ENCODE measurements around the gene ATP8B4.

ATP8B4 gene

GRCh38 chr15:50016951-50017350 lies 102.1 kb downstream of the ATP8B4 start:
- DNase-seq (no peak), ATAC-seq (no peak)
- no peak overlapping the region for H3K27ac Mint-ChIP-seq
- H3K4me3 Mint-ChIP-seq: no peak overlapping the region
- no peaks in the 10 kb centered on the region for H3K36me3 Mint-ChIP-seq (ENCODE audit: low read depth)
- H3K27me3 Mint-ChIP-seq: peaks cover 6% of the 10 kb centered on the region
- H3K4me1 Mint-ChIP-seq: no peaks in the 10 kb centered on the region
- no peaks in the 10 kb centered on the region for H3K9me3 Mint-ChIP-seq

- H3K4me1 Mint-ChIP-seq: no peaks in the 10 kb centered on the region
- no peaks in the 10 kb centered on the region for H3K36me3 Mint-ChIP-seq (ENCODE audit: low read depth)
Measured at GRCh38 chr15:50012790-50013189, 106.2 kb downstream of the ATP8B4 start.

DNA sequence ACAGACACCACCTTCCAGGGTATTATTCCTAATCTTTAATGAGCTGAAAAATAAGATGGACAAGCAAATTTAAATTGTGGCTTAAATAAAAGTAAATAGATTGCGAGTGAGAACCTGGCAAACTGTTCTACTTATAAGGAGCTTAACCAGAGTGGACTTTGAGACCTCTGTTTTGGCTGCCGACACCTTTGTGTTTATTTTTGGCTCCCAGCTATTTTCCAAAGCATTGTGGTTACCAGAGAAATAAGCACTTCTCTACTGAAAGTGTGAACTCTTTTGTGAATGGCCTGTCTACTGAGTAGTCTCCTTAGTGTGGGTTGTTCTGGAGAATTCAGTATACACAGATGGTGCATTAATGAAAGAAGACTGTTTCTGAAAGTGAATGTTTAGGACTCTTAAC lies 109.4 kb downstream of the ATP8B4 start:
- Mint-ChIP-seq H3K4me3 (no peak overlapping the region), H3K27ac (no peak overlapping the region), H3K27me3 (peaks cover 8% of the 10 kb centered on the region), H3K36me3 (ENCODE audit: low read depth) (no peaks in the 10 kb centered on the region), H3K4me1 (no peaks in the 10 kb centered on the region), H3K9me3 (no peaks in the 10 kb centered on the region)
- DNase-seq (no peak), ATAC-seq (no peak)

More at GRCh38 chr15:50012790-50013189, 106.2 kb downstream of the ATP8B4 start:
- DNase-seq: no peak
- no peak overlapping the region for H3K4me3 Mint-ChIP-seq
- peaks cover 8% of the 10 kb centered on the region for H3K27me3 Mint-ChIP-seq
- H3K27ac Mint-ChIP-seq: no peak overlapping the region
- no peaks in the 10 kb centered on the region for H3K9me3 Mint-ChIP-seq
- no peak for ATAC-seq

DNA sequence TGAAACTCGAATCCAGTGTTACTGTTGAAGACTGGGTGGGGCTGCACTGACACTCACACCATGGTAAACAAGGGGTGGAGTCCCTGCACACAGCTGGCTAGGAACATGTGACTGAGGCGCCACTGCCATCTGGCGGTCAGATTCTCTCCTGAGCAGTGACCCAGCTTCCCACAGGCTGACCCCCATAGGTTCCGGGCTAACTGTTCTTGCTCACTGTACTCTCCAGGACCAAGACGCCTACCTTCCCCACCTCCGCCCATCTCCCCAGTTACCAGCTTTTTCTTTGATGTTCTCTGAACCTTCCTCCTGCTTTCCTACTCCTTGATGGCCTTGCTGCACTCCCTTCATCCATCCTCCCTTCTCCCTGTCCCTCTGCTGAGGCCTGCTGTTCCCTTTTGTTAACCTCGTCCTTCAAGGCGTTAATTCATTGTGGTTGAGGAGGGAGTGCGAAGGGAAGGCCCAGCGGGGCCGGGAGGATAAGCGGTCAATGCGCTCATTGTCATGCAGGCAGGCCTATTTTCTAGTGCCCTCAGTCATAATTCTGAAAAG lies 115.2 kb downstream of the ATP8B4 start:
- H3K4me3 Mint-ChIP-seq: no peak overlapping the region
- no peak overlapping the region for H3K27ac Mint-ChIP-seq
- no peaks in the 10 kb centered on the region for H3K9me3 Mint-ChIP-seq
- peaks cover 6% of the 10 kb centered on the region for H3K27me3 Mint-ChIP-seq
- ATAC-seq: peak; percentile 99
- no peaks in the 10 kb centered on the region for H3K36me3 Mint-ChIP-seq (ENCODE audit: low read depth)
- H3K4me1 Mint-ChIP-seq: no peaks in the 10 kb centered on the region
- peak; percentile 67 for DNase-seq

DNA sequence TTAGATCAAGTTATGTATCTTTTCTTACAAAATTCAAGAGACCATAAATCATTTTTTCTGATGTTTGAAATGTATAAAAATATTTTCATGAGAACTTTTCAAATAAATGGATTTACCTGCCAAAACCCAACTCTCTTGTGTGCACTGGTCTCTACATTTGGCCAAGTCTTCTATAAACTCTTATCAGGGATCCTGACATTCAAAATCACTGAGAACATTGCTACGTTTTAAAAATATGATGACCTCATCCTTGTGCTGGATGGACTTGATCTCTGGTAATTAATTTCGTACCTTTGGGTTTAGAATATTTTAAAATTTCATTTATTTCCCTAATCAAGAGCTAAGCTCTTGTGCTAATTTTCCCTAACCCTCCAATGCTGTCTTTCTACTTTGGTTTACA lies 127.4 kb downstream of the ATP8B4 start:
- Mint-ChIP-seq H3K4me3 (no peak overlapping the region), H3K36me3 (ENCODE audit: low read depth) (no peaks in the 10 kb centered on the region), H3K9me3 (no peaks in the 10 kb centered on the region), H3K4me1 (no peaks in the 10 kb centered on the region), H3K27ac (no peak overlapping the region), H3K27me3 (no peaks in the 10 kb centered on the region)
- no peak for DNase-seq
- ATAC-seq: no peak

DNA sequence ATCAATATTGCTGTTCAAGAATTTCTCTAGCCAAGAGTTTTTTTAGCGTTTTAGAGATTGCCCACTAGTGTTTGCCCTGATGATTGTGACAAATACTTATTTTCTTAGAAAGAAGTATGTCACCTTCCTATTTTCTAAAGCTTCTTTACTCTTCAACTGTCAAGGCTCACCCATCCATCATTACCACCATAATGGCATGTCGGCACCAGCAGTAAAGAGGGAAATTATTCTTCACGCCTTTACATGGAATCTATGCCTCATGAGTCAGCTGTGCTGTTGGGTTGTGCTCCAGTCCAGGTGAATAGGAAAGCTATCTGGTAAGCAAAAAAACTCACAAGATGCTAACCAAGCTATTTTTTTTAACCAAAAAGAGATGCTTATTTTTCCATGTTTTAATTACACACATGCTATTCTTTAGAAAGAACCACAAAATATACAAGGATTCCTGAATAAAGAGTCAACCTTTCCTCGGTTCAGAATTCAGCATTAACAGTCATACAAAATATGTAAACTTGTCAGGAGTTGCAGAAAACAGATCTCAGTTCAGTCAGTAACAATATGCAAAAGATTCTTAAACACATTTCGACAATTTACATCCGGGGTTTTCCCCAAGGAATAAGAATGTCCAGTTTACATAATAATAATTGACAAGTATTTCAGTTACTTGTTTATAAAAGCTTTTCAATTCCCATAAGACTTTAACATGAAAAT lies 128.0 kb downstream of the ATP8B4 start:
- no peaks in the 10 kb centered on the region for H3K36me3 Mint-ChIP-seq (ENCODE audit: low read depth)
- ATAC-seq (no peak), DNase-seq (no peak)
- no peaks in the 10 kb centered on the region for H3K27me3 Mint-ChIP-seq
- no peak overlapping the region for H3K4me3 Mint-ChIP-seq
- no peaks in the 10 kb centered on the region for H3K9me3 Mint-ChIP-seq
- no peaks in the 10 kb centered on the region for H3K4me1 Mint-ChIP-seq
- no peak overlapping the region for H3K27ac Mint-ChIP-seq

GRCh38 chr15:49989498-49989897 lies 129.5 kb downstream of the ATP8B4 start:
- no peaks in the 10 kb centered on the region for H3K27me3 Mint-ChIP-seq
- ATAC-seq (no peak), DNase-seq (no peak)
- H3K36me3 Mint-ChIP-seq (ENCODE audit: low read depth): no peaks in the 10 kb centered on the region
- no peaks in the 10 kb centered on the region for H3K4me1 Mint-ChIP-seq
- no peak overlapping the region for H3K4me3 Mint-ChIP-seq
- no peaks in the 10 kb centered on the region for H3K9me3 Mint-ChIP-seq
- H3K27ac Mint-ChIP-seq: no peak overlapping the region

GRCh38 chr15:49988766-49989165 lies 130.3 kb downstream of the ATP8B4 start:
- H3K27me3 Mint-ChIP-seq: no peaks in the 10 kb centered on the region
- no peak overlapping the region for H3K4me3 Mint-ChIP-seq
- no peaks in the 10 kb centered on the region for H3K9me3 Mint-ChIP-seq
- no peak for ATAC-seq
- H3K36me3 Mint-ChIP-seq (ENCODE audit: low read depth): no peaks in the 10 kb centered on the region
- no peaks in the 10 kb centered on the region for H3K4me1 Mint-ChIP-seq
- no peak for DNase-seq
- H3K27ac Mint-ChIP-seq: no peak overlapping the region

- Mint-ChIP-seq H3K27ac (no peak overlapping the region), H3K27me3 (no peaks in the 10 kb centered on the region), H3K9me3 (no peaks in the 10 kb centered on the region), H3K36me3 (ENCODE audit: low read depth) (no peaks in the 10 kb centered on the region), H3K4me3 (no peak overlapping the region), H3K4me1 (no peaks in the 10 kb centered on the region)
- ATAC-seq (no peak), DNase-seq (no peak)
Measured at GRCh38 chr15:49987896-49988295, 131.1 kb downstream of the ATP8B4 start.

GRCh38 chr15:49987198-49987785 lies 131.7 kb downstream of the ATP8B4 start:
- ATAC-seq: no peak
- DNase-seq: no peak
- H3K27me3 Mint-ChIP-seq: no peaks in the 10 kb centered on the region
- no peaks in the 10 kb centered on the region for H3K4me1 Mint-ChIP-seq
- H3K27ac Mint-ChIP-seq: no peak overlapping the region
- no peaks in the 10 kb centered on the region for H3K9me3 Mint-ChIP-seq
- H3K36me3 Mint-ChIP-seq (ENCODE audit: low read depth): no peaks in the 10 kb centered on the region
- H3K4me3 Mint-ChIP-seq: no peak overlapping the region

GRCh38 chr15:49986326-49986725 lies 132.7 kb downstream of the ATP8B4 start:
- no peak overlapping the region for H3K4me3 Mint-ChIP-seq
- no peaks in the 10 kb centered on the region for H3K4me1 Mint-ChIP-seq
- no peak overlapping the region for H3K27ac Mint-ChIP-seq
- H3K9me3 Mint-ChIP-seq: no peaks in the 10 kb centered on the region
- ATAC-seq (no peak), DNase-seq (no peak)
- H3K36me3 Mint-ChIP-seq (ENCODE audit: low read depth): no peaks in the 10 kb centered on the region
- H3K27me3 Mint-ChIP-seq: no peaks in the 10 kb centered on the region

DNA sequence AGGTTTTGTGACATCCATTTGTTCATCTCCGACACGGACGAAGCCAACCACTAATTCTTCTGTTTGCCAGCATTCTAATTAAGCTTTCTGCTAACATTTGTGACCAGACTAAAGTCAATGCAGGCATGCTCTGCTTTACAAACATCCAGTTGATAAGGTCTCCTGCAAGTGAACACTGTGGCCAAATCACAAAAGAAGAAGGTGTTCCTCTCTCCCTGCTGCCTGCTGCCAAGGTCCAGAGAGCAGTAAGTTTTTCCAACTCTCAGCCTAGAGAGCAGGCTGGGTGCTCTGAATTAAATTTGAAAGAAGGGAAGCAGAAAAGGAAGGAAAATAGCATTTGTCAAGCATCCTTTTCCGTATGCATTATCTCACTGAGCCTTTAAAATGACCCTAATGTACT lies 133.6 kb downstream of the ATP8B4 start:
- H3K4me3 Mint-ChIP-seq: no peak overlapping the region
- H3K27me3 Mint-ChIP-seq: no peaks in the 10 kb centered on the region
- H3K27ac Mint-ChIP-seq: no peak overlapping the region
- no peak for DNase-seq
- H3K9me3 Mint-ChIP-seq: no peaks in the 10 kb centered on the region
- H3K4me1 Mint-ChIP-seq: no peaks in the 10 kb centered on the region
- ATAC-seq: no peak
- no peaks in the 10 kb centered on the region for H3K36me3 Mint-ChIP-seq (ENCODE audit: low read depth)

DNA sequence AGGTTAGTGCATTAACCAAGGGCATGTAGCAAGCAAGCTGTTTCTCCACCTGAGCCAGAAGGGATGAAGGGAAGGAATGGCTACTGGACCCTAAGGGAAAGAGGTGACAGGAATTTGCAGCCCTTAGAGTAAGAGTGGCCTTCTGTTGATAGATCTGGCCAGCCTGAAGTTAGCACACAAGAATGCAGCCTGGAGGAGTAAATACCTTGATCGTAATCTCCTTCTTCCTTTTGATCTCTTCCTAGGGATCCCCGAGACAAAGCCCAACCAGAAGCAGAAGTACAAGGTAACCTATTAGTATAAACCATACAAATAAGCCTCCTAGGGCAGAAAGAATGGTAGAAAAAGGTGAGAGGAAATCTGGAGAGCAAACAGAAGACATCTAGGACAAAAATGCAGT lies 134.6 kb downstream of the ATP8B4 start:
- peaks cover 3% of the 10 kb centered on the region for H3K27me3 Mint-ChIP-seq
- no peak overlapping the region for H3K4me3 Mint-ChIP-seq
- no peak for DNase-seq
- H3K36me3 Mint-ChIP-seq (ENCODE audit: low read depth): no peaks in the 10 kb centered on the region
- no peaks in the 10 kb centered on the region for H3K4me1 Mint-ChIP-seq
- ATAC-seq: no peak
- H3K27ac Mint-ChIP-seq: no peak overlapping the region
- H3K9me3 Mint-ChIP-seq: no peaks in the 10 kb centered on the region

GRCh38 chr15:49982584-49982983 lies 136.4 kb downstream of the ATP8B4 start:
- DNase-seq (no peak), ATAC-seq (no peak)
- Mint-ChIP-seq H3K4me1 (no peaks in the 10 kb centered on the region), H3K36me3 (ENCODE audit: low read depth) (peaks cover 2% of the 10 kb centered on the region), H3K9me3 (no peaks in the 10 kb centered on the region), H3K27me3 (peaks cover 4% of the 10 kb centered on the region), H3K4me3 (no peak overlapping the region), H3K27ac (no peak overlapping the region)

GRCh38 chr15:49979705-49980382 lies 139.2 kb downstream of the ATP8B4 start:
- peaks cover 4% of the 10 kb centered on the region for H3K27me3 Mint-ChIP-seq
- ATAC-seq: no peak
- H3K27ac Mint-ChIP-seq: no peak overlapping the region
- DNase-seq: no peak
- H3K4me3 Mint-ChIP-seq: no peak overlapping the region
- no peaks in the 10 kb centered on the region for H3K9me3 Mint-ChIP-seq
- H3K4me1 Mint-ChIP-seq: no peaks in the 10 kb centered on the region
- H3K36me3 Mint-ChIP-seq (ENCODE audit: low read depth): peaks cover 2% of the 10 kb centered on the region
